SKM-1 (cell line): ENCODE data around the gene PAPLN.

Source experiments
- DNase-seq: peaks from one replicate; lab custom pipeline; 2025; ENCODE audit not compliant: unreplicated experiment; lab: John Stamatoyannopoulos, UW

PAPLN gene

GRCh38 chr14:73245480-73246325, 8.4 kb downstream of the PAPLN start:
- peak; percentile 1 for DNase-seq

- DNase-seq, result no peak
Measured at GRCh38 chr14:73246387-73247150, 9.3 kb downstream of the PAPLN start.

- no peak for DNase-seq
Measured at GRCh38 chr14:73248108-73248868, 11.0 kb downstream of the PAPLN start.

GRCh38 chr14:73249108-73249507, 11.8 kb downstream of the PAPLN start:
- DNase-seq, result no peak

DNA sequence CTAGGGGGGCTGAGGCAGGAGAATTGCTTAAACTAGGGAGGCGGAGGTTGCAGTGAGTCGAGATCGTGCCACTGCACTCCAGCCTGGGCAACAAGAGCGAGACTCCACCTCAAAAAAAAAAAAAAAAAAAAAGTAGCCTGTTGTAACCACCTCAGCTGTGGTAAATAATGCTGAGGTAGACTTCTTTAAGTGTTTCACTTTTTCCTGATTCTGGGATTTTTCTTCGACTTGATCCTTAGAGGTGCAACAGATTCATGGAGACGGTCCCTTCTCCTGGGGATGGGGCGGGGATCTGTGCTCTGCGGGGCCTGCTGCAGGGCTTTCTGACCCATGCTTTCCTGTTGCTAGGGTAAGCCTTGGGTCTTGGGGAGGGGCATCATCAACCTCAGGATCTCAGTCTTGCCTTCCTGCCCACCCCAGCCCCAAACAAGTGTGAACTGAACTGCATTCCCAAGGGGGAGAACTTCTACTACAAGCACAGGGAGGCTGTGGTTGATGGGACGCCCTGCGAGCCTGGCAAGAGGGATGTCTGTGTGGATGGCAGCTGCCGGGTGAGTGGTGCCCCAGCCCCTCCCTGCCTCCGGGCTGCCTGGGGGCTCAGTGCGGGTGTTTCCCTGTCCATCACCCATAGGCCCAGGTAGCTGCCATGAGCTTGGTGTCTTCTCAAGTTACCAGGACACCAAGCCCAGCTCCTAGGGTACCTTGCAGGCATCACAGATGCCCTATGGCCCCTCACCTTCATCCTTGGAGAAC, 12.4 kb downstream of the PAPLN start:
- no peak for DNase-seq

- no peak for DNase-seq
Measured at GRCh38 chr14:73250317-73250713, 13.0 kb downstream of the PAPLN start.

GRCh38 chr14:73250781-73251500, 13.6 kb downstream of the PAPLN start:
- no peak for DNase-seq

DNA sequence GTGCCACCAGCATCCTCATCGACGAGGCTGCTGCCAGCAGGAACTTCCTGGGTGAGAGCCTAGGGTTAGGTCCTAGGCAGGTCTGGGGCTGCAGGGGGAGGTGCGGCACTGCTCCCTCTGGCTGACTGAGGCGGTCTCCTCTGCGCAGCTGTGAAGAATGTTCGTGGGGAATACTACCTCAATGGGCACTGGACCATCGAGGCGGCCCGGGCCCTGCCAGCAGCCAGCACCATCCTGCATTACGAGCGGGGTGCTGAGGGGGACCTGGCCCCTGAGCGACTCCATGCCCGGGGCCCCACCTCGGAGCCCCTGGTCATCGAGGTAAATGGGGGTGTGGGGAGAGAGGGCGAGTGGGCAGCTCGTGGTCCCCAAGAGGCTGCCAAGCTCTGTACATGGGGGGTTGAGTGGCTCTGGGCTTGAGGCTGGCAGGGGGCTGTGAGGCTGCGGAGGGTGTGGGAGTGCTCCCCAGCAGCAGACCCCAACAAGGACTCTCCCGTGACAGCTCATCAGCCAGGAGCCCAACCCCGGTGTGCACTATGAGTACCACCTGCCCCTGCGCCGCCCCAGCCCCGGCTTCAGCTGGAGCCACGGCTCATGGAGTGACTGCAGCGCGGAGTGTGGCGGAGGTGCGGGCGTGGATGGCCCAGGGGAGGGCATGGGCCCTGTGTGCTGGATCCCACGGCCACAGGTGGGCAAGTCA, 14.4 kb downstream of the PAPLN start:
- DNase-seq, result no peak

DNA sequence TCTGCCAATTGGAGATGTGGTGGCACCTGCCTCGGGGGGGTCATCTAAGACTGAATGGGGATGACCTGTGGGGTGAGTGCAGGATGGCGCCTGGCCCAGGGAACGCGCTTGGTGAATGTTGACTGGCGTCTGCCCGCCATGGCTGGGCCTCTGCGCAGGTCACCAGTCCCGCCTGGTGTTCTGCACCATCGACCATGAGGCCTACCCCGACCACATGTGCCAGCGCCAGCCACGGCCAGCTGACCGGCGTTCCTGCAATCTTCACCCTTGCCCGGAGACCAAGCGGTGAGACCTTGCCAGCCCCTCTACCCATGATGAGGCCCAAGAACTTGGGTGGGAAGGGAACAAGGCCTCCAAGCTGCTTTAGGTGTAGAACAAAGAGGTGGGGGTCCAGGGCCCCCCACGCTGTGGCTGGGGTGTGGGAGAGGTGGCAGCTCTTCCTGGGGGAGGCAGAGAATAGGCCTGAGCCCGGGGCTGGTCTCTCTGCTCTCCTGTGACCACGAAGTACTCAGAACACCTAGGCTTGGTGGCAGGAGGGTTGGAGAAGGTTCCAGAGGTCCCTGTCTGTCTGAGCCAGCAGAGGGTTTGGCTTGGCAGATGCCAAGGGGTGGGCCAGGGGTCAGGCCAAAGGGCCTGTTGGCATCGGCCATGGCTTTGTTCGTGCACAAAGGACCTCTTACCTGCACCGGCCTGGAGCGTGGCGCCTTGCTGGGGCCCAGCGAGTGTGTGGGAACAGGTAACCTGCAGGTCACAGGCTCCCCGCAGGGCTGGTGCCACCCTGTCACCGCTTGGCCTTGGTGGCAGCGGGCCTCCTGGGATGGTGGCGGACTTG, 15.4 kb downstream of the PAPLN start:
- no peak for DNase-seq

- no peak for DNase-seq
Measured at GRCh38 chr14:73253323-73253610, 16.0 kb downstream of the PAPLN start.

DNA sequence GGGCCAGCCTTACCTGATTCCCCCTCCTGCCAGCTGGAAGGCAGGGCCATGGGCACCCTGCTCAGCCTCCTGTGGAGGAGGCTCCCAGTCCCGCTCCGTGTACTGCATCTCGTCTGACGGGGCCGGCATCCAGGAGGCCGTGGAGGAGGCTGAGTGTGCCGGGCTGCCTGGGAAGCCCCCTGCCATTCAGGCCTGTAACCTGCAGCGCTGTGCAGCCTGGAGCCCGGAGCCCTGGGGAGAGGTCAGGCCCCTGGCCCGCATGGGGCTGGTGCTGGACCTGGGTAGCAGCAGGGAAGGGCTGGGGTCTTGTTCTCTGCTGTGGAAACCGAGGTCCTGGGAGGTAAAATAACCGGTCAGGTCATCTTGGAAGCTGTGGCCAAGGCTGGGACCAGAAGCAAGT, 16.4 kb downstream of the PAPLN start:
- no peak for DNase-seq

DNA sequence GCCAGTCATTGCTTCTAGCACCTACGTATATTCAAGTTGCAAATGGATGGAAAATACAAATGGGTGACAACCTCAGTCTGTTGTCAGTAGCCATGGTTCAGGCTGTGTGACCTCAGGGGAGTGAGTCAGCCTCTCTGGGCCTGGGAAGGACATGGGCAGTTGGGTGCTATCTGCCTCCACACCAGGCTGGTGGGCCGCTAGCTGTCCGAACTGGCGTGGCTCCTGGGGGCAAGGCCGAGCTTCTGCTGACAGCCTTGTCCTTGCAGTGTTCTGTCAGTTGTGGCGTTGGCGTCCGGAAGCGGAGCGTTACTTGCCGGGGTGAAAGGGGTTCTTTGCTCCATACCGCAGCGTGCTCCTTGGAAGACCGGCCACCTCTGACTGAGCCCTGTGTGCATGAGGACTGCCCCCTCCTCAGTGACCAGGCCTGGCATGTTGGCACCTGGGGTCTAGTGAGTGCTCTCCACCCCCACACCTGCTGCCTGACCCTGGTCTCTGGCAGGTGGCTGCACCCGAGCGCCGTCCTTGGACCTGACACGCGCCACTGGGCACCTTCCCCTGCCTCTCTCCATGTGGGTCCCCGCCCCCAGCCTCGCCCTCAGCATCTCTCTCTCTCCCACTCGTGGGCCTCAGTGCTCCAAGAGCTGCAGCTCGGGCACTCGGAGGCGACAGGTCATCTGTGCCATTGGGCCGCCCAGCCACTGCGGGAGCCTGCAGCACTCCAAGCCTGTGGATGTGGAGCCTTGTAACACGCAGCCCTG, 17.1 kb downstream of the PAPLN start:
- DNase-seq, result no peak

- no peak for DNase-seq
Measured at GRCh38 chr14:73255005-73255400, 17.7 kb downstream of the PAPLN start.

DNA sequence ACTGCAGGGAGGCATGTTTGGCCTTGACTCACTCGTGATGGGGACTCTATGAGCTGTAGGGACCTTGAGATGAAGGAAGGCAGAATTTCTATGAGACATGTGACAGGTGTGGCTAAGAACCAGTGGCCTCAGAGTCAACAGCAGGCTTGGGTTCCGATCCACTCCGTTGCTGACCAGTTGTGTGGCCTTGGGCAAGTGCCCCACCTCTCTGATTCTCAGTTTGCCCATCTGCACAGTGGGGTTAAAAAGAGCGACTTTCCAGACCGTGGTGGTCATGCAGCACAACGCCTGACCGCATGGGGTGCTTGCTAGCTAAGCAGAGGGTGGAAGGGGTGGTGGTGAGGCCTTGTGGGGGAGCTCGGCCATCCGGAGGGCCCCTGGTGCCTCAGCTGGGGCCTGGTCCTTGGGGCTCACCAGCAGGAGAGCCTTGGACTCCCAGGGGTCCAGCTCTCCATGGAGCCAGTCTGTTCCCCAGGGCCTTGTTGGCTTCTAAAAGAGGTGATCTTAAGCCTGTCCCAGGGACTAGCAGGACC, 18.5 kb downstream of the PAPLN start:
- no peak for DNase-seq

- no peak for DNase-seq
Measured at GRCh38 chr14:73258076-73258475, 20.8 kb downstream of the PAPLN start.

DNA sequence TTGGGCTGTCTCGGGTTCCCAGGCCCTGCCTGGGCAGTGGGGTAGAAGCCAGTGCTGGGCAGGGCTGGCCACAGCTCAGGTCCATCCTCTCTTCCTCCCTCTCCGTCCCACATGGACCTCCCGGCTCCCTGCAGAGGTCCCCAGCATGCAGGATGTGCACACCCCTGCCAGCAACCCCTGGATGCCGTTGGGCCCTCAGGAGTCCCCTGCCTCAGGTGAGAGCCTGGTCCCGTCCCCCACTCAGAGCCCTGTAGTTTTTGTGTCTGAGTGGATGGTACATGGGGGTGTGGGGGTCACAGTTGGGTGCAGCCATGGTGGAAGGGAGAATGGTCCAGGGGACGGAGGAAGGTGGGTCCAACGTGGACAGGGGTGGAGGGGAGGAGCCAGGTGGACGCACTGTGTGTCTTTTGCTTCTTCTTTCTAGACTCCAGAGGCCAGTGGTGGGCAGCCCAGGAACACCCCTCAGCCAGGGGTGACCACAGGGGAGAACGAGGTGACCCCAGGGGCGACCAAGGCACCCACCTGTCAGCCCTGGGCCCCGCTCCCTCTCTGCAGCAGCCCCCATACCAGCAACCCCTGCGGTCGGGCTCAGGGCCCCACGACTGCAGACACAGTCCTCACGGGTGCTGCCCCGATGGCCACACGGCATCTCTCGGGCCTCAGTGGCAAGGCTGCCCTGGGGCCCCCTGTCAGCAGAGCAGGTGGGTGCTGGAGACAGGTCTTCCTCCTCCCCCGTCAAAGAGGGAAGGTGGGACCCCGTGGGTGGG, 21.7 kb downstream of the PAPLN start:
- DNase-seq, result no peak

DNA sequence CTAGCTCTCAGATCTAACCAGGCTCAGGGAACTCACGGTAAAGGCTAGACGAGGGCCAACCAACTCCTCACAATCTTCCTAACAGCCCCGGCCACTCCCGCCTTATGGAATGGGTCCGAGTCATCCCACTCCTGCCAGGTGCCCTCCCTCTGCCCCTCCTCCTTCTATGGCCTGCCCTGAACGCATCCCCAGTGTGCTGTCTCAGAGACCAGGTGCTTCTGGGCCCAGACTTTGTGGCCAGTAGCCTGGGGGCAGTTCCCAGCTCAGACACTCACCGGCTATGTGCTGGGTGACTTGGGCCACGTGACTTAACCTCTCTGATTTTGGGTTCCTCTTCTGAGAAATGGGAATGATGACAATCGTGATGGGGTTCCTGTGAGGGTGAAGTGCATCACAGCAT, 22.5 kb downstream of the PAPLN start:
- DNase-seq, result no peak
